ENCODE data around the gene GAL3ST1.
"Not testable (repeated sequence)": the region's sequence is repeated elsewhere in the genome, so short reads cannot be mapped to it uniquely, and the experiment has no call there.

GAL3ST1 gene, protein sequence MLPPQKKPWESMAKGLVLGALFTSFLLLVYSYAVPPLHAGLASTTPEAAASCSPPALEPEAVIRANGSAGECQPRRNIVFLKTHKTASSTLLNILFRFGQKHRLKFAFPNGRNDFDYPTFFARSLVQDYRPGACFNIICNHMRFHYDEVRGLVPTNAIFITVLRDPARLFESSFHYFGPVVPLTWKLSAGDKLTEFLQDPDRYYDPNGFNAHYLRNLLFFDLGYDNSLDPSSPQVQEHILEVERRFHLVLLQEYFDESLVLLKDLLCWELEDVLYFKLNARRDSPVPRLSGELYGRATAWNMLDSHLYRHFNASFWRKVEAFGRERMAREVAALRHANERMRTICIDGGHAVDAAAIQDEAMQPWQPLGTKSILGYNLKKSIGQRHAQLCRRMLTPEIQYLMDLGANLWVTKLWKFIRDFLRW

GRCh38 chr22:30574095-30574981, at the start of gene GAL3ST1:
TSS of gene GAL3ST1 (minus strand) at chr22:30574665. CDS start at chr22:30557392, 17,273 bp downstream.
- DNase-seq = no peak

- not testable (repeated sequence) for DNase-seq
These were observed 45.4 kb upstream of the GAL3ST1 start for GRCh38 chr22:30619909-30620308.

DNA sequence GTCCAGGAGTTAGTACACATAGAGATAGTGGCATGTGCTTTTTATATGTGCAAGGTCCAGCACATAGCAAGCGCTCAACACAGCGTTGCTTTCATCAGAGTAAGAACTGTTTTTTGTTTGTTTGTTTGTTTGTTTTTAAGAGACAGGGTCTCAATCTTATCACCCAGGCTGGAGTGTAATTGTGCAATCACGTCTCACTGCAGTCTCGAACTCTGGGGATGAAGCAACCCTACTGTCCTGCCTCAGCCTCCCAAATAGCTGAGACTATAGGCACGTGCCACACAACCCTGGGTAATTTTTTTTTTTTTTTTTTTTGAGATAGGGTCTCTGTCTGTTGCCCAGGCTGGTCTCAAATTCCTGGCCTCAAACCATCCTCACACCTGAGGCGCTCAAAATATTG, 43.4 kb upstream of the GAL3ST1 start:
- DNase-seq = no peak

GRCh38 chr22:30615543-30615954, 41.1 kb upstream of the GAL3ST1 start:
- DNase-seq = no peak

DNA sequence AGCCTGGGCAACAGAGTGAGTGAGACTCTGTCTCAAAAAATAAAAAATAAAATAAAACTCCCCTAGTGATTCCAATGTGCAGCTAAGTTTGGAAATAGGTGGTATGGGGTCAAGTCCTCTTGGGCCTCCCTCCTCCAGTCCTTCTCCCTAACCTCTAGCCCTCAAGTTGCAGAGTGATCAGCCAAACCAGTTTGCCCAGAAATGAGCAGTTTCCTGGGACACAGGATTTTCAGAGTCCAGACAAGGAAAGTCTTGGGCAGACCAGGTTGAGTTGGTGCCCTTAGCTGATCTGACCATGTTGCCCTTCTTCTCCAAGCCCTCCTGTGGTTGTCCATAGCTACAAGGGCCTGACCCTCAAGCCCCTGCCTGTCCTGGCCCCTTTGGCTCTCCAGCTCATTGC, 40.4 kb upstream of the GAL3ST1 start:
- DNase-seq = no peak

DNA sequence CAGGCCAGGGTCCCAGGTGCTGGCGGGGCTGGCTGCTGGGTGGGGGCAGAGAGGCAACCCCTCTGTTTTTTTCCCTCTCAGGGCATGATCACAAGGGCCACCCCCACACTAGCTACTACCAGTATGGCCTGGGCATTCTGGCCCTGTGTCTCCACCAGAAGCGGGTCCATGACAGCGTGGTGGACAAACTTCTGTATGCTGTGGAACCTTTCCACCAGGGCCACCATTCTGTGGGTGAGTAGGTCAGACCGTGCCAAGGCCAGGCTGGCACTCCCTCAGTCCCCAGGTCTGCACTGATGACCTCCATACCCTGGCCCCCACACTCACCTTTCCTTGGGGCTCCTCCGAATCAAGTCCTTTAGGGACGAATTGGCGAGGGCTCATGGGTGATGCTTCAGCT, 39.8 kb upstream of the GAL3ST1 start:
- DNase-seq = no peak

GRCh38 chr22:30612789-30613188, 38.3 kb upstream of the GAL3ST1 start:
- DNase-seq = no peak

DNA sequence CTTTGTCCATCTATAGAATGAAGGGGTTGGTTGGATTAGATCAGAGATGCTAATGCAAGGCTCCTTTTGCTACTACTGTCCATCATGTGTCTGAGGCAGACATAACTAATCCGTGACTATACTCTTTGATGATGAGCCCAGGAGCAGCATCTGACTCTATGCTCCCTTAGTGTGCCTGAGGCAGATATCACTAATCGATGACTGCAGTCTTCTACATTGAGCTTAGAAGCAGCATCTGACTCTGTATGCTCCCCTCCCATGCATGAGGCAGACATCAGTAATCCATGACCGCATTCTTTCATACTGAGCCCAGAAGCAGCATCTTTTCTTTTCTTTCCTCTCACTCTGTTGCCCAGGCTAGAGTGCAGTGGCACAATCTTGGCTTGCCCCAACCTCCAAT, 36.7 kb upstream of the GAL3ST1 start:
- DNase-seq = no peak

- DNase-seq = no peak
These were observed 35.8 kb upstream of the GAL3ST1 start for GRCh38 chr22:30610299-30610698.

- peak; percentile 52 for DNase-seq
These were observed 35.1 kb upstream of the GAL3ST1 start for GRCh38 chr22:30609260-30610185.

DNA sequence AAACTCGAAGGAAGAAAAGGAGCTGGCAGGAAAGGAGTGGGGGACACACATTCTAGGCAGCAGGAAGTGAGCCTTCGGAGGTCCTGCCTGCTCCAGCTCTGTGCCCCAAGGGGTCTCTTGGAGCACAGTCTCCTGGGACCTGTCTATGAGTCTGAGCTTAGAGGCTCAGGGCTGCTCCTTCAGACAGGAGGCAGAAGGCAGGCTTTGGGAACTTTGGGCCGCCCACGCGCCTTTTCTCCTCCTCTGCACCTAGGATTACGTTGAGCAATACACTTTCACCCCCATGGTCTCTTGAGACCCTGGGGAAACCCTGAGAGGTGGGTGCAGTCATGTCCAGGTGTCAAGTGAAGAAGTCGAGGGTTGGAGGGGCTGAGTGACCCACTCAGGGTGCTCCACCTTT, 33.5 kb upstream of the GAL3ST1 start:
- DNase-seq = no peak

DNA sequence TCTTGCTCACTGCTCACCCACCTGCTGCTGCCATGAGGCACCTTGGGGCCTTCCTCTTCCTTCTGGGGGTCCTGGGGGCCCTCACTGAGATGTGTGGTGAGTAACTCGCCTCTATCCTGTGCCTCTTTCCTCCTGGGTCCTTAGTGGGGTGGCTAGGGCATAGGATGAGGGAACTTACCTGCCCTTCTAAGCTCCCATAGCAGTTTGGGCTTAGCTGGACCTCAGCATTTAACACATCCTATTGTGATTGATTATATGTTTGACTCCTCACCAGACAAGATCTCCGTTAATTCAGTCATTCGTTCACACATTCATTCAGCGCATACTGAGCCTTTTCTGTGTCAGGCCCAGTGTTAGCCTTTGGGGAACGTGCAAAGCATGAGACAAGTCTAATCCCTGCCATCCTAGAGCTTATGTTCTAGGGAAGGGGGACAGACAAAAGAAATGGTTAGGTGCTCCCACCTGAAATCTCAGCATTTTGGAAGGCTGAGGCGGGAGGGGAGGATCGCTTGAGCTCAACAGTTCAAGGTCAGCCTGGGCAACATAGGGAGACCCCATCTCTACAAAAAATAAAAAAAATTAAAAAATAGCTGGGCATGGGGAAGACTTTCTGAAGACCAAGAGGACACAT, 33.0 kb upstream of the GAL3ST1 start:
- DNase-seq = no peak

- peak; percentile 61 for DNase-seq
These were observed 32.2 kb upstream of the GAL3ST1 start, which contains the start of gene TCN2 for GRCh38 chr22:30606455-30607299. TSS of gene TCN2 (plus strand) at chr22:30607174. CDS start at chr22:30607332, 158 bp downstream.

DNA sequence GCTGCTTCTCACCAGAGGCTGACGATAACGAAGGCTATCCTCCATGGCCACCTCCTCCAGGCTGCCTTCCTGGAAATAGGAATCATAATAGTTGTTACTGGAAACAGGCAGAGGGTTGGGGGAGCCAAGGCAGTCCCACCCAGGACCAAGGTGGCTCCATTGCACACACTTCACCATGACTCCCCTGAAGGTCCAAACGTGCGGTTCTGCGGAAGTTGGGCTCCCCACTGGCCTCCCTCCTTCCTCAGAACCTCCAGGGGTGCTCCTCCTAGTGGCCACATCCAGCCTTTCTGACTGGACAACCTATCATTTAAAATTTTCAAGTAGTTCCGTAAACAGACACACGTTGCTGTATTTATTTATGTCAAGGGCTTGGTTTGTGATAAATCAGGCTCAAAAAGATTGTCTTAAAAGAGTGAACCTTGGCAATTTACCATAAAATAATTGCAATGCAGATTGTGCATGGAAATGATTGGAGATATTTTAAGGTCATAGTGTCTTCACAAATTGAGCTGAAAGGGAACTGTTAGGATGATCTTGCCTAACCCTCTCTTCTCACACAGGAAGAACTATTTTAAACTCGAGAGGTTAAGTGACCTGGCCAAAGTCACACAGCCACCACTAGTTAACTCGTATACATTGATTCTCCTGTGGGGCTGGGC, 31.1 kb upstream of the GAL3ST1 start:
- peak; percentile 70 for DNase-seq

- DNase-seq = no peak
These were observed 30.3 kb upstream of the GAL3ST1 start for GRCh38 chr22:30604723-30605122.

- no peak for DNase-seq
These were observed 29.3 kb upstream of the GAL3ST1 start for GRCh38 chr22:30603801-30604200.

DNA sequence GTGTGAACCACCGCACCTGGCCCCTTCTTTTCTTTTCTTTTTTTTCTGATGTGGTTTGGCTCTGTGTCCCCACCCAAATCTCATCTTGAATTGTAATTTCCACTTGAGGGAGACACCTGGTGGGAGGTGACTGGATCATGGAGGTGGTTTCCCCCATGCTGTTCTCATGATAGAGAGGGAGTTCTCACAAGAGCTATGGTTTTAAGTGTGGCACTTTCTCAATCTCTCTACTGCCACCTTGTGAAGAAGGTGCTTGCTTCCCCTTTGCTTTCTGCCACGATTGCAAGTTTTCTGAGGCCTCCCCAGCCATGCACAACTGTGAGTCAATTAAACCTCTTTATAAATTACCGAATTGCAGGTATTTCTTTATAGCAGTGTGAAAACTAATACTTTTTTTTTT, 27.6 kb upstream of the GAL3ST1 start:
- DNase-seq = peak; percentile 26

GRCh38 chr22:30601464-30601863, 27.0 kb upstream of the GAL3ST1 start:
- no peak for DNase-seq

DNA sequence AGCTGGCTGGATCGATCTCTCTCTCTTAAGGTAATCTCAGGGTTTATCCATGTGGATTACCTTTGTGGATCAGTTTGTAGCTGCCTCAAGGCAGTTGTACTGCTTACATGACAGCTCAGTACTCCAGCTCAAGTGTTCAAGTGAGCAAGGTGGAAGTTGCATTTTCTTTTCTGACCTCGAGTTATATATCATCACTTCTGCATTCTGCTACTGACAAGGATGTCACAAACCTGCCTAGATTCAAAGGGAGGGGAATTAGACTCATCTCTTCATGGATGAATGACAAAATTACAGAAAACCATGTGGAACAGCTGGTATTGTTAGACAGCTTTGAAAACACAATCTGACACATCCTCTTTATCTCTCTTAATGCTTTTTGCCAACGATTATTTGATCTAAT, 26.5 kb upstream of the GAL3ST1 start:
- DNase-seq = no peak

- no peak for DNase-seq
These were observed 24.5 kb upstream of the GAL3ST1 start for GRCh38 chr22:30598986-30599385.

DNA sequence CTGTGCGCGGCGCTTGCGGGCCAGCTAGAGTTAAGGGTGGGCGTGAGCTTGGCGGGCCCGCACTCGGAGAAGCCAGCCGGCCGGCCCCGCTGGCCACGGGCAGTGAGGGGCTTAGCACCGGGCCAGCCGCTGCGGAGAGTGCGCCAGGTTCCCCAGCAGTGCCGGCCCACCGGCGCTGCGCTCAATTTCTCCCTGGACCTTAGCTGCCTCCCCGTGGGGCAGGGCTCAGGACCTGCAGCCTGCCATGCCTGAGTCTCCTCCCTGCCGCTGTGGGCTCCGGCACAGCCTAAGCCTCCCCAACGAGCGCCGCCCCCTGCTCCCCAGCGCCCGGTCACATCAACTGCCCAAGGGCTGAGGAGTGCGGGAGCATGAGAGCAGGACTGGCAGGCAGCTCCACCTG, 22.4 kb upstream of the GAL3ST1 start:
- no peak for DNase-seq

All from activated CD4-positive, alpha-beta T cell treated with anti-CD3 and anti-CD28 coated beads for 48 hours (primary cell).